Stimulated activated CD8-positive, alpha-beta memory T cell treated with anti-CD3 and anti-CD28 coated beads, Interleukin-15, amount 100 ng/mL, for 4 hours (primary cell): ENCODE measurements around the gene SLC9A8.

ENCODE experiments used
- DNase-seq, 2 donors: peaks; one replicate each; pipeline ENCODE4 v3.0.0-alpha.2; 2020; ENCODE audit warnings: low read depth in 2 of 2

The SLC9A8 gene

GRCh38 chr20:49874696-49875095 is 62.1 kb downstream of the SLC9A8 start:
- no peak for DNase-seq

GRCh38 chr20:49877386-49877921 is 64.8 kb downstream of the SLC9A8 start:
- DNase-seq: no peak

GRCh38 chr20:49878977-49879376 is 66.3 kb downstream of the SLC9A8 start:
- no peak for DNase-seq

DNA sequence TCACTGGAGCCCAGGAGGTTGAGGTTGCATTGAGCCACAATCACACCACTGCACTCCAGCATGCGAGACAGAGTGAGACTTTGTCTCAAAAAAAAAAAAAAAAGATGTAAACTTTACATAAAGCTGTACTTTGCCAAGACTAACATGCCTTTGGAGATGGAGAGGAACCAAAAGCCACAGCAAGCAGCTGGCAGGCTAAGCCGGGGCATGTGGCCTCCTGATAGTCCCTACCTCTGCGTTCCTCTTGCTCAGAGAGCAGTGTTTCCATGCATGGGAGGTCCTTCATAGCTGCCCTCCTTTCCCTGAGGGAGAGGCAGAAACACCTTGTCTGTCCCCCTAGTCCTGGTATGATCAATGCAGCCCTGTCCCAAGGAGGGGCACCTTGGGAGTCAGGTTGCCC is 67.5 kb downstream of the SLC9A8 start:
- no peak for DNase-seq

DNA sequence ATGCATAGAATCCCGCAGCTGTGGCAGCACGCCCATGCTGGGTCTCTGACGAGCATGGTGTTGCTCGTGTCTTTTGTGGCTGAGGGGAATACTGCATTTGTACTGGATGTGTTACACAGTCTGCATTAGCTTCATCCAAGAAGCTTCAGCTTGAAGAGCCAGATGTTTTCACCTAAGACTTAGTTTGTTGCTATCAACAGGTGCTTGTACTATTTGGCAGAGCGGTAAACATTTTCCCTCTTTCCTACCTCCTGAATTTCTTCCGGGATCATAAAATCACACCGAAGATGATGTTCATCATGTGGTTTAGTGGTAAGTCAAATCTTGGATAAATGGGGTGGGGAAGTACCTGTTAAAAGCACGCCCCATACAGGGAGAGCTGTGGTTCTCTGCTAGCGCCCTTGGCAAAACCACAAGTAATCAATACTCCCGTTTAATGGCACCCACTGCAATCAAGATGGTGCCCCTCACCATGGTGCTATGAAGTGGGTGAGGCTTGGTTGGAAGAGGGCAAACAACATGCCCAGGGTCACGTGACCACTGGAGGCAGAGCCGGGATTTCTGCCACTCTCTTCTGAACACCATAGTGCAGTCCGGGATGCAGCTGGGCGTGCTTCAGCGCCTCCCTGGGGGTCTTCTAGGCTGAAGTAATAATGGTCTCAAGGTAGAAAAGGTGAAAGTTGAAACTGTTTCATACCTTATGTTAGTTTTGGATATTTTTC is 68.3 kb downstream of the SLC9A8 start:
- DNase-seq: no peak

DNA sequence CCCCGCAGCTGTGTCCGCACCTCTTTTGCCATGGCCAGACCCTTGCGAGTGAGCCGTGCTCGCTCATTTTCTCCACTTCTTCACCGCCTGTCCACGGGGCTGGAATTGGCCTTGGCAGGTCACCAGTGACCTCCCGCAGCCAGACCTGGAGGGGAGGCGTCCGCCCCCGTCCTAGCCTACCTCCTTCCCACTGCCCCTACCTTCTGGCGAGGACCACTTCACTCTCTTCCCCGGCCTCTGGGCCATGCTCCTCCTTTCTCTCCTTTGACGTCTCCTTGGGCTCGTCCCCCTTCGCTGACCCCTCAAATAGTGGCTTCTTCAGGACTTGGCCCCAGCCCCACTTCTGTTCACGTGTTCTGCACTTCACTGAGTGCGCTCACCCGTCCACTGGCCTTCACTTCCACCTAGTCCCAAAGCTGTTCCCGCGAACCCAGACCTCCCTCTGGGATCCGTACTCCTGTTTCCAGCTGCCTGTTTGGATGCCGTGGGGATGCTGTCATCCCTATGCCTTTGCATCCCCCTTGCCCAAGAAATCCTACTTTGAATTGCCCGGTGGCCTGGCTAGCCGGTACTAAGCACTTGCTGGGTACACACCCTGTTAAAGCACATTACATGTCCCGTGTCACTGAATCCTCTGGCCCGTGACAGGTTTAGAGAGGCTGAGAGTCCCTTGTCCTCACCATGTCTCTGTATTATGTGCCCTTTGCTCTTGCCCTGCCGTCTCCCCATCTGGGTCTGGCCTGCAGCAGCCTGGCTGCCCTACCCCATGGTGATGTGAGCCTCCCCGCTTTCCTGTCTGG is 69.7 kb downstream of the SLC9A8 start:
- DNase-seq: no peak

DNA sequence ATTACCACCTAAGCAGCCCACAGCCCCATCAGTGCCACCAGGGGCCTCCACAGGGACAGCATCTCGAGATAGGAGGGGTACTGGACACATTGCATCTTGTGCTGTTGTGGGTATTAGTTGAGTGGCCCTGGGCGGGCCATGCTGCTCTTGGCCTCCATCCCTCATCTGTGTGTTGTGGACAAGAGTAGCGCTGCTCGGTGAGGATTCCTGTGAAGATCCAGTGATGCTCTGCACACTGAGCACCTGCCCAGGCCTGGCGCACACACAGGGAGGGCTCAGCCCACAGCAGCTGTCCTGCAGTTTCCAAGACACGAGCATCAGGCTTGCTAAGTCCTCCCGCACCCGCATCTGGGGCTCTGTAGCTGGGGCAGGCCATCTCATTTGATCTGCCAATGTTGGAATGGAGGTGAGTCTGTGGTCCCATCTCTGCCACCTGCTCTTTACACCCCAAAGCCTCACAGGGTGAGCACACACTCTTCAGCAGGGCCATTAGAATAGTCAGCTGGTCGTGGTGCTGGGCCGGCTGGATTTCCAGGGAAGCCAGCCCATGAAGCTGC is 70.7 kb downstream of the SLC9A8 start:
- DNase-seq: no peak

- DNase-seq: no peak
Observed at GRCh38 chr20:49885558-49886332, 73.1 kb downstream of the SLC9A8 start.

- DNase-seq: no peak
Observed at GRCh38 chr20:49886571-49887213, 74.1 kb downstream of the SLC9A8 start.

DNA sequence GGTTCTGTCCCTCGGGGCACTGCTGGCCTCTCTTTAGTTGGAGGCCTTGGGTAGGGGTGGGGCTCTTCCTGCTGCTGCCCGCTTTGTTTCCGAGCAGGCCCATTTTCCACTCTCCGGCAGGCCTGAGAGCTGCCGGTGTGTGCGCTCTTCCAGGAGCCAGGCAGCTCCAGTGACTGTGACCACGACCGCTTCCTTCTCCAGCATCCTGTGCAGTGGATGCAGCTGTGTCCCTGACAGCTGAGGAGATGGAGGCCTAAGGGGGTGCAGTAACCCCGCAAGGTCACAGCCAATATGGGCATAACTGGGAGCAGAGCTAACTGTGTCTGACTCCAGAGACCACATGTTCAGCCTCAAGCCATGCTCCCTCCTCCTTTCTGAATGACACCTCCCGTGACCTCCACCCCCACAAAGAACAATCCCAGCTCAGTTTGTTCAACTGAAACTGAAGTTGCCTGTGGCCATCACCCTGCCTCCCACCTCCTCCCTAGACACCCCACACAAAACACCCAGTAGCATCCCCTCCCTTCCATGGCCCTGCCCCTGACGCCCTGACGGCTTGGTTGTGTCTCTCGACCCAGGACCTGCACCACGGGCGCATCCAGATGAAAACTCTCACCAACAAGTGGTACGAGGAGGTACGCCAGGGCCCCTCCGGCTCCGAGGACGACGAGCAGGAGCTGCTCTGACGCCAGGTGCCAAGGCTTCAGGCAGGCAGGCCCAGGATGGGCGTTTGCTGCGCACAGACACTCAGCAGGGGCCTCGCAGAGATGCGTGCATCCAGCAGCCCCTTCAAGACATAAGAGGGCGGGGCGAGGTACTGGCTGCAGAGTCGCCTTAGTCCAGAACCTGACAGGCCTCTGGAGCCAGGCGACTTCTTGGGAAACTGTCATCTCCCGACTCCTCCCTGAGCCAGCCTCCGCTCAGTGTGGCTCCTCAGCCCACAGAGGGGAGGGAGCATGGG is 74.9 kb downstream of the SLC9A8 start:
- DNase-seq: no peak

DNA sequence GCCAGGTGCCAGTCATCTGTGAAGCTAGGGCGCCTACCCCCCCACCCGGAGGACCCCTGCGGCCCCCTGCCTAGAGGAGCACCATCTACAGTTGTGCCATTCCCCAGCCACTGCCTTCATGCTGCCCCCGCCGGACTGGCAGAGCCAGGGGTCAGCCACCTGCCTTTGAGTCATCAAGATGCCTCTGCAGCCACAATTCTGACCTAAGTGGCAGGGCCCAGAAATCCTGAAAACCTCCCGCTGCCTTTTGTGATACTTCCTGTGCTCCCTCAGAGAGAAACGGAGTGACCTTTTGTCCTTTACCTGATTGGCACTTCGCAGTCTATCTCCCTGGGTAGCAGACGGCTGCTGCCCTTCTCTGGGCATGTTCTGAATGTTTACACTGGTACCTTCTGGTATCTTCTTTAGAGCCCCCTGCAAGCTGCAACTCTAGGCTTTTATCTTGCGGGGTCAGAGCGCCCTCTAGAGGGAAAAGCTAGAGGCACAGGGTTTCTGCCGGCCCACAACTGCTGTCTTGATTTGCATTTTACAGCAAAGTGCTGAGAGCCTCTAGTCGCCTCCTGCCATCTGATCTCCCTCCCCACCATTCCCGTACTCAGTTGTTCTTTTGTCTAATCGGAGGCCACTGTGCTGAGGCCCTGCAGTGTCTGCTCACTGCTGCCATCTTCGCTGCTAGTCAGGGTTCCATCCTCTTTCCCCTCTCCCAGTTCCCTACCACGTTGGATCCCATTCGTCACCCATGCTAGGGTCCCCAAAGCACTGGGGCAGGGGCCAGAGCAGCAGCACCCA is 75.8 kb downstream of the SLC9A8 start:
- DNase-seq: peak in 1 of 2 donors; percentile 19

DNA sequence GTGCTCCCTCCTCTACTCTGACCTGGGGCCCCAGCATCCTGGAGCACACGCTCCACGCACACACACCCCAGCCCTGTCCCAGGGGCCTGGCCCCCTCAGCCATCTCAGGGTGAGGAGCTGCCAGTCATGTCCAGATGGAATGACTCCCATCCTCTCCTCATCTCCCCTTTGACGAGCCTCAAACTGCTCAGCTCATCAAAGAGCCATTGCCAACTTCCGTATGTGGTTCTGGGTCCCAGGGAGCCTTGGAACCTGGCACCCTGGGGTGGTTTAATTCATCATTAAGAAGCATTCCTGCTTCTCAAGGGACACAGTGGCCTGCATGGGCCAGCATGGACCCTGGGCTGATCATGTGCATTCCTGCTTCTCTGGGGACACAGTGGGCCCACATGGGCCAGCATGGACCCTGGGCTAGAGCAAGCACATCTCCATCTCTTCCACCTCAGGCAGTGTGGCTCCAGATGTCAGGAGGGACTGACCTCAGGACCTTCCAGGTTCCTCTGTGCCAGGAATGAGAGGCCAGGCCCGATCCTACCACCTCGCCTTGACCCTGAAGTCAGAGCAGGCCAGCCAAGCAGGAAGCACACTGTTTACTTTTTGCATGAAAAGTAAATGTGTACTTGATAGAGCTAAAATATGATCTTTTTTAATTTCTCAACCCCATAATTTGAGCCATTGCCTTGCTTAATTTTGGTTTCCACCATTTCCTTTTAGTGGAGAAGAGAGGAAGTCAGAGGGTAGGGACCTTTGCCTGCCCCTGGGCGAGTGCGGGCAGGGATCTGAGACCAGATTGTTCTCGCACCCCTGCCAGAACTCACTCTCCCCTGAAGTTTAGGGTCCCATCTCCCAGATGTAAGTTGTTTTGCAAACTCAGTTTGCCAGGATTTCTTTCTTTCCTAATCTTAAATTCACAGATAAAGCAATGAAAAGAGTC is 76.6 kb downstream of the SLC9A8 start:
- DNase-seq: no peak

DNA sequence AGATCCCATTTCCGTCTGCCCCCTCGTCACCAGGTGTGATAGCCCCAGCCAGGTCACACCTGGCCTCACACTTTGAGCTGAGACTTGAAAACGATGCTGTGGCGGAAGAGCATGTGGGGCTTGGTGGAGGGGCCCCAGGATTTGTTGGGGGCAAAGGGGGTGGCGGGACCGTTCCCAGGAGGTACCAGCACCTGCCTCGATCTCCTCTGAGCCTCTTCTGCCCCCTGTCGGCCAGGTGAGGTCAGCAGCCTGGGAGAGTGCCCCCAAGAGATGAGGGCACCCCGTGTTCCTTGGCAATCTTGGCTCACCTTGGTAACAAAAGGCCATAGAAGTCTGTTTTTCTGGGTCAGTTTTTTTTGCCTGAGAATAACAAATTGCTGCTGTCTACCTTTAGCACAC is 77.3 kb downstream of the SLC9A8 start:
- DNase-seq: no peak

DNA sequence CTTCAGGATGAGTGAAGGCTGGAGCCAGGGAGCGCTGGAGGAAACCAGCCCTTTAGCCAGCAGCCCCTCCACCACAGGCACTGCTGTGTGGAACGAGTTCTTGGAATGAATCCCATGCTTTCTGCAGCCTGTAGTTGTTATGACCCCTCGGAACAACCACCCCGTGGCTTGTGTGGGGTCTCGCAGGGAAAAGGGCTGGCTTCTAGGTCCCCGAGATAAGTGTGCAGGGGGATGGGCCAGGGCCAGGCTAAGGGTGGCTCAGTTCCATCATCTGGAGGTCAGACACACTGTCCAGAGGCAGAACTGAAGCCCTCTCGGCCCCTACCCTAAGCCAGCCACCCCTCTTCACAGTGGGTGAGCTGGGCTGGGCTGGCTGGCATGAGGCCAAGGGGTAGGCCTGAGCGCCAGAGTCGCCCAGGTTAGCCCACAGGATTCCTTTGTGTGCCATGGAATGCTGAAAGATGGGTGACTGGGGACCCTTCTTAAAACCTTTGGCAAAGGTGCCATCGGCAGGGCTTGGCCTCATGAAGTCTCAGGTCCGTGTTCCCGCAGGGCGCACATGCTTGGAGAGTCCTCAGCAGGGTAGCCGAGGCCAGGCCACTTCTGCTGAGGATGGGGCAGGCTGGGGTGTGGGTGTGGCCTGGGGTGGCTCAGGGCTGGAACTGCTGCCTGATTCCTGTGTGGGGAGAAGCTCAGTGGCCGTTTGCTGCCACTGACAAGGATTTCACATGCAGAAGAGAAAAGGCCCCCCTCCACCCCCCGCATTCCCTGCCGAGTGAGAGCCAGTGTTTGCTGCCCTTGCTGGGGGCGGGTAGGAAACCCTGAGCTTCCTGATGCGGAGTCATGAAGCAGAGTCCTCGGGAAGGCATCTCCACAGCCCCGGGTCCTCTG is 78.1 kb downstream of the SLC9A8 start:
- DNase-seq: no peak

DNA sequence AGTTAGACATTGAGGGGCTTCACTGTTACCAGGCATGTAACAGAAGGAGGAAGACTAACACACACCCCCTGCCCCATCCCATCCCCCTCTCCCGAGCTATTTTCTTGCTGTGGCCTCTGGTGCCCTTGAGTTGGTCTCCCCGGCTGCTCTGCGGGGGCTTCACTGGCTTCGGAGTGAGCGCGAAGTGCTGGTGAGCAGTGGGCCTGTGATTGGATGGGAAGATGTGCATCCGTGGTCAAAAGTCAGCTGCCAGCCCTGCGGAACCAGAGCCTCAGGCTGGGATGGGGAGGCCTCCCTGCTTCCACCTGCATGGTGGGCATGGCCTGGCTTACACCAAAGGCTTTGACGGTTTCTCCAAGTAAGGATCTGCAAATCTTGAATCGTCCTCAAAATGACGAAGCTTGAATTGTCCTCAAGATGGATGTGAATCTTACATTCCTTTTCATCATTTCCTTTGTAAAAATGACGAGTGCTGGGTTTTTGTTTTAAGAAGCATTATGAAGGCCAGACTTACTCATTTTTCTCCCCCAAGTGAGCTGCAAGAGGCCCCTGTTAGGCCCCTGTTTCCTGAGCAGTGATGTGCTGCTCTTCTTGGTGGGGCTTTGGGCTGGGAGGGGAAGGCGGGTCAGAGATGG is 79.0 kb downstream of the SLC9A8 start:
- DNase-seq: no peak

GRCh38 chr20:49892260-49892659 is 79.6 kb downstream of the SLC9A8 start:
- no peak for DNase-seq

GRCh38 chr20:49892817-49893216 is 80.2 kb downstream of the SLC9A8 start:
- DNase-seq: no peak
